Astrocyte (in vitro differentiated cells and primary cell): Measurements from ENCODE around the gene BSN. TPM values are rescaled to one million over a fixed set of nuclear protein-coding genes. Genes with fewer than 3 reads are reported as not detected.

ENCODE experiments used
- DNase-seq: peaks from one replicate; pipeline ENCODE4 v3.0.0-alpha.2; 2010; ENCODE audit warnings: low read depth
- FAIRE-seq: peaks from 2 replicates; lab custom pipeline; 2011; peaks lifted over from hg19 to GRCh38; lab: Jason Lieb, UNC
- H2AFZ ChIP-seq: 2 replicates; pipeline ENCODE4 v1.6.0; 2012; ENCODE audit warnings: low read depth, low read length, inconsistent platforms
- H3K27ac ChIP-seq: 2 replicates; pipeline ENCODE4 v1.5.1; 2011; ENCODE audit warnings: low read depth, low read length, inconsistent platforms
- H3K27me3 ChIP-seq: 2 replicates; pipeline ENCODE4 v1.6.0; 2011; ENCODE audit warnings: low read length, inconsistent platforms; ENCODE audit not compliant: insufficient read depth
- H3K36me3 ChIP-seq: 2 replicates; pipeline ENCODE4 v1.5.1; 2011; ENCODE audit warnings: low read length, inconsistent platforms; ENCODE audit not compliant: insufficient read depth
- H3K4me1 ChIP-seq: 2 replicates; pipeline ENCODE4 v1.5.1; 2011; ENCODE audit warnings: low read length, inconsistent platforms; ENCODE audit not compliant: insufficient read depth
- H3K4me2 ChIP-seq: 2 replicates; pipeline ENCODE4 v1.6.0; 2012; ENCODE audit warnings: low read length, inconsistent platforms
- H3K4me3 ChIP-seq: 2 replicates; pipeline ENCODE4 v1.5.1; 2011; ENCODE audit warnings: low read depth, mild to moderate bottlenecking, low read length, inconsistent platforms; ENCODE audit not compliant: insufficient read depth
- H3K79me2 ChIP-seq: 2 replicates; pipeline ENCODE4 v1.6.0; 2012; ENCODE audit warnings: mild to moderate bottlenecking, low read length, inconsistent platforms; ENCODE audit not compliant: insufficient read depth
- H3K9ac ChIP-seq: 2 replicates; pipeline ENCODE4 v1.6.0; 2012; ENCODE audit warnings: mild to moderate bottlenecking, low read length, inconsistent platforms
- H3K9me3 ChIP-seq: 2 replicates; pipeline ENCODE4 v1.5.1; 2012; ENCODE audit warnings: low read depth, mild to moderate bottlenecking, low read length, inconsistent platforms; ENCODE audit not compliant: insufficient read depth
- H4K20me1 ChIP-seq: 2 replicates; pipeline ENCODE4 v1.6.0; 2012; ENCODE audit warnings: low read length, inconsistent platforms; ENCODE audit not compliant: insufficient read depth
- H3K27ac Mint-ChIP-seq: one replicate; pipeline ENCODE4 v1.8.0; 2021; ENCODE audit warnings: mild to moderate bottlenecking, mixed read lengths; ENCODE audit not compliant: unreplicated experiment
- H3K27me3 Mint-ChIP-seq: one replicate; pipeline ENCODE4 v1.8.0; 2021; ENCODE audit warnings: low read depth, mixed read lengths; ENCODE audit not compliant: unreplicated experiment
- H3K36me3 Mint-ChIP-seq: one replicate; pipeline ENCODE4 v1.8.0; 2021; ENCODE audit warnings: low read depth, mixed read lengths; ENCODE audit not compliant: unreplicated experiment
- H3K4me1 Mint-ChIP-seq: one replicate; pipeline ENCODE4 v1.8.0; 2021; ENCODE audit warnings: low read depth, mixed read lengths; ENCODE audit not compliant: unreplicated experiment
- H3K4me3 Mint-ChIP-seq: one replicate; pipeline ENCODE4 v1.8.0; 2021; ENCODE audit warnings: mild to moderate bottlenecking, moderate library complexity, mixed read lengths; ENCODE audit not compliant: unreplicated experiment
- H3K9me3 Mint-ChIP-seq: one replicate; pipeline ENCODE4 v1.8.0; 2021; ENCODE audit warnings: mild to moderate bottlenecking, mixed read lengths; ENCODE audit not compliant: unreplicated experiment
- CTCF ChIP-seq: IDR thresholded peaks from 2 replicates; pipeline ENCODE4 v1.5.1; 2011; ENCODE audit warnings: low read depth, mild to moderate bottlenecking, inconsistent platforms, low read length, moderate library complexity; ENCODE audit not compliant: insufficient read depth
- EZH2 ChIP-seq: IDR thresholded peaks from 2 replicates; pipeline ENCODE4 v1.6.1; 2012; ENCODE audit warnings: mild to moderate bottlenecking, low read length, inconsistent platforms; ENCODE audit not compliant: insufficient read depth
- total RNA-seq: library from RNA; stranded (reverse); gene quantifications from 2 replicates; pipeline ENCODE4 v1.2.1, GENCODE V29; 2021

Gene BSN
- total RNA-seq, 1 donor from 2014 or later, result 0.86 TPM

DNA sequence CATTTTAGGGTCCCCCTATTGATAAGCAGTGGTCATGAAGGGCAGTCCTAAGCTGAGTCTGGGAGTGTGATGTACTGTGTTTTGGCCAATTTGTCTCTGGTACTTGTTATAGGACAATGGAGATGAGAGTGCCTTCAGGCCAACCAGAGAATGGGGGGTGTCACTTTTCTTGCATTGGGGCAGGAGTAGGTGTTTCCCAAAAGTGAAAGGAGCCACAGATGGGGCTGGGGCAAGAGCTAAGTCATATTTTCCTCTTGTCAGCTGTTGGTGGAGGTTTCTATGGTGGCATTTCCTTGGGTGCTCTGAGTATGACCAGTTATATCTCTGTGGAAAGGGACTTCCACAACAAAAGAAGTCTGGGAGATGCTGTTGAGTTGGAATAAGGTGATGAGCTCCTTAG is 24.7 kb upstream of the BSN start:
- no peaks in the 10 kb centered on the region for H3K4me1 ChIP-seq
- Mint-ChIP-seq H3K4me3 (no peak overlapping the region), H3K9me3 (no peaks in the 10 kb centered on the region), H3K27me3 (no peaks in the 10 kb centered on the region), H3K36me3 (peaks cover 19% of the 10 kb centered on the region), H3K4me1 (no peaks in the 10 kb centered on the region), H3K27ac (no peak overlapping the region)
- H3K9ac ChIP-seq, result no peak overlapping the region
- H3K4me2 ChIP-seq, result no peak overlapping the region
- no peak overlapping the region for H2AFZ ChIP-seq
- H3K4me3 ChIP-seq, result no peak overlapping the region
- TF ChIP-seq CTCF, result no peak
- no peak for DNase-seq
- H3K27ac ChIP-seq, result no peak overlapping the region
- H3K9me3 ChIP-seq, result no peaks in the 10 kb centered on the region
- H4K20me1 ChIP-seq, result peaks cover 10% of the 10 kb centered on the region
- no peaks in the 10 kb centered on the region for H3K27me3 ChIP-seq
- H3K79me2 ChIP-seq, result no peaks in the 10 kb centered on the region
- peaks cover 2% of the 10 kb centered on the region for H3K36me3 ChIP-seq
- FAIRE-seq, result no peak

GRCh38 chr3:49530231-49530630 is 24.0 kb upstream of the BSN start:
- DNase-seq, result no peak
- H3K9me3 ChIP-seq, result no peaks in the 10 kb centered on the region

GRCh38 chr3:49530701-49531100 is 23.6 kb upstream of the BSN start:
- Mint-ChIP-seq H3K9me3 (no peaks in the 10 kb centered on the region), H3K4me1 (no peaks in the 10 kb centered on the region), H3K27me3 (no peaks in the 10 kb centered on the region), H3K27ac (no peak overlapping the region), H3K36me3 (peaks cover 19% of the 10 kb centered on the region), H3K4me3 (no peak overlapping the region)
- no peak overlapping the region for H3K4me3 ChIP-seq
- DNase-seq, result no peak
- H3K4me2 ChIP-seq, result no peak overlapping the region
- peaks cover 10% of the 10 kb centered on the region for H4K20me1 ChIP-seq
- no peak overlapping the region for H3K27ac ChIP-seq
- H2AFZ ChIP-seq, result no peak overlapping the region
- H3K27me3 ChIP-seq, result no peaks in the 10 kb centered on the region
- H3K4me1 ChIP-seq, result no peaks in the 10 kb centered on the region
- H3K9me3 ChIP-seq, result no peaks in the 10 kb centered on the region
- no peak overlapping the region for H3K9ac ChIP-seq
- peaks cover 2% of the 10 kb centered on the region for H3K36me3 ChIP-seq
- no peak for FAIRE-seq
- H3K79me2 ChIP-seq, result no peaks in the 10 kb centered on the region
- TF ChIP-seq EZH2 (no peak), CTCF (no peak)

More at GRCh38 chr3:49530231-49530630, 24.0 kb upstream of the BSN start:
- no peak overlapping the region for H3K4me3 ChIP-seq
- no peak overlapping the region for H3K27ac ChIP-seq
- H2AFZ ChIP-seq, result no peak overlapping the region
- no peaks in the 10 kb centered on the region for H3K4me1 ChIP-seq
- H3K36me3 ChIP-seq, result peaks cover 2% of the 10 kb centered on the region
- H3K79me2 ChIP-seq, result no peaks in the 10 kb centered on the region
- H4K20me1 ChIP-seq, result peaks cover 10% of the 10 kb centered on the region
- H3K27me3 ChIP-seq, result no peaks in the 10 kb centered on the region
- no peak overlapping the region for H3K4me2 ChIP-seq
- no peaks in the 10 kb centered on the region for H3K27me3 Mint-ChIP-seq
- no peak for FAIRE-seq
- no peak overlapping the region for H3K27ac Mint-ChIP-seq
- peaks cover 19% of the 10 kb centered on the region for H3K36me3 Mint-ChIP-seq
- TF ChIP-seq CTCF, result no peak
- TF ChIP-seq EZH2, result no peak
- H3K4me3 Mint-ChIP-seq, result no peak overlapping the region
- H3K9me3 Mint-ChIP-seq, result no peaks in the 10 kb centered on the region
- H3K9ac ChIP-seq, result no peak overlapping the region
- no peaks in the 10 kb centered on the region for H3K4me1 Mint-ChIP-seq
